HFFc6 (cell line): ENCODE data around the gene VARS1. TPM values are rescaled to one million over a fixed set of nuclear protein-coding genes. Genes with fewer than 3 reads are reported as not detected.
"Not testable (repeated sequence)": the region's sequence is repeated elsewhere in the genome, so short reads cannot be mapped to it uniquely, and the experiment has no call there.

Source experiments
- DNase-seq: peaks from one replicate; pipeline ENCODE4 v3.0.0-alpha.2; 2018
- H3K27ac Mint-ChIP-seq: 2 replicates; pipeline ENCODE4 v1.8.0; 2020; ENCODE audit warnings: mild to moderate bottlenecking, mixed read lengths
- H3K27me3 Mint-ChIP-seq: 2 replicates; pipeline ENCODE4 v1.8.0; 2021; ENCODE audit warnings: mild to moderate bottlenecking, moderate library complexity, mixed read lengths; ENCODE audit not compliant: insufficient read depth
- H3K36me3 Mint-ChIP-seq: 2 replicates; pipeline ENCODE4 v1.8.0; 2021; ENCODE audit warnings: low read depth, mixed read lengths
- H3K4me1 Mint-ChIP-seq: 2 replicates; pipeline ENCODE4 v1.8.0; 2020; ENCODE audit warnings: low read depth, mixed read lengths
- H3K4me3 Mint-ChIP-seq: 2 replicates; pipeline ENCODE4 v1.8.0; 2020; ENCODE audit warnings: mild to moderate bottlenecking, moderate library complexity, mixed read lengths
- H3K9me3 Mint-ChIP-seq: 2 replicates; pipeline ENCODE4 v1.8.0; 2020; ENCODE audit warnings: mild to moderate bottlenecking, mixed read lengths
- total RNA-seq, 6 experiments: library from RNA; stranded (reverse); fragmentation: NEBNext Ultra II Directional; extraction: Animal tissue kit (Norgen Biotek cat#: 25700); gene quantifications; 2 replicates in 1 of 6; 3 replicates in 5 of 6; pipeline ENCODE4 v1.2.3, GENCODE V29; 2021
- TF ChIP-seq, protein P1 (sequence below): fragments of 200-600 bp; sonication (generic); IDR thresholded peaks from 2 replicates; pipeline ENCODE4 v1.5.0; 2021; ENCODE audit warnings: antibody characterized with exemption, mild to moderate bottlenecking

The VARS1 gene
- total RNA-seq, 6 experiments from 2014 or later = 117 to 144 (median 127) TPM

DNA sequence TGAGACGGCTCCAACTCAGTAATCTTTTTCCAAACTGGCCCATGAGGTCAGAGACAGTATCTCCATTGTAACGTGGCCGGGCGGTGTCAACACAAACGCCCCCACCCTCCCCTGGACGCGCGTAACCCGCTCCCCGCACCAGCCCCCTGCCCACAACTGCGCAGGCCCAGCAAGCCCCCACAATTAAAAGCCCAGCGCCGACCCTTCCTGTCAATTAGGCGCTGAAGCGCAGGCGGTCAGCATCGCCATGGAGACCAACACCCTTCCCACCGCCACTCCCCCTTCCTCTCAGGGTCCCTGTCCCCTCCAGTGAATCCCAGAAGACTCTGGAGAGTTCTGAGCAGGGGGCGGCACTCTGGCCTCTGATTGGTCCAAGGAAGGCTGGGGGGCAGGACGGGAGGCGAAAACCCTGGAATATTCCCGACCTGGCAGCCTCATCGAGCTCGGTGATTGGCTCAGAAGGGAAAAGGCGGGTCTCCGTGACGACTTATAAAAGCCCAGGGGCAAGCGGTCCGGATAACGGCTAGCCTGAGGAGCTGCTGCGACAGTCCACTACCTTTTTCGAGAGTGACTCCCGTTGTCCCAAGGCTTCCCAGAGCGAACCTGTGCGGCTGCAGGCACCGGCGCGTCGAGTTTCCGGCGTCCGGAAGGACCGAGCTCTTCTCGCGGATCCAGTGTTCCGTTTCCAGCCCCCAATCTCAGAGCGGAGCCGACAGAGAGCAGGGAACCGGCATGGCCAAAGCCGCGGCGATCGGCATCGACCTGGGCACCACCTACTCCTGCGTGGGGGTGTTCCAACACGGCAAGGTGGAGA, 19.7 kb upstream of the VARS1 start, which contains the start of the genes HSPA1A and HSPA1L:
Gene HSPA1A (plus strand): TSS at position 519 of the 814 bp plus-strand sequence. CDS start 214 bp downstream, at position 733.
Gene HSPA1L (minus strand): TSS at position 259 of the 814 bp plus-strand sequence. CDS start 3,311 bp downstream, outside the sequence.
- Mint-ChIP-seq H3K4me1 (peaks cover 43% of the 10 kb centered on the region), H3K36me3 (peaks cover 18% of the 10 kb centered on the region)
- TF ChIP-seq, protein P1, sequence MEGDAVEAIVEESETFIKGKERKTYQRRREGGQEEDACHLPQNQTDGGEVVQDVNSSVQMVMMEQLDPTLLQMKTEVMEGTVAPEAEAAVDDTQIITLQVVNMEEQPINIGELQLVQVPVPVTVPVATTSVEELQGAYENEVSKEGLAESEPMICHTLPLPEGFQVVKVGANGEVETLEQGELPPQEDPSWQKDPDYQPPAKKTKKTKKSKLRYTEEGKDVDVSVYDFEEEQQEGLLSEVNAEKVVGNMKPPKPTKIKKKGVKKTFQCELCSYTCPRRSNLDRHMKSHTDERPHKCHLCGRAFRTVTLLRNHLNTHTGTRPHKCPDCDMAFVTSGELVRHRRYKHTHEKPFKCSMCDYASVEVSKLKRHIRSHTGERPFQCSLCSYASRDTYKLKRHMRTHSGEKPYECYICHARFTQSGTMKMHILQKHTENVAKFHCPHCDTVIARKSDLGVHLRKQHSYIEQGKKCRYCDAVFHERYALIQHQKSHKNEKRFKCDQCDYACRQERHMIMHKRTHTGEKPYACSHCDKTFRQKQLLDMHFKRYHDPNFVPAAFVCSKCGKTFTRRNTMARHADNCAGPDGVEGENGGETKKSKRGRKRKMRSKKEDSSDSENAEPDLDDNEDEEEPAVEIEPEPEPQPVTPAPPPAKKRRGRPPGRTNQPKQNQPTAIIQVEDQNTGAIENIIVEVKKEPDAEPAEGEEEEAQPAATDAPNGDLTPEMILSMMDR = no peak

DNA sequence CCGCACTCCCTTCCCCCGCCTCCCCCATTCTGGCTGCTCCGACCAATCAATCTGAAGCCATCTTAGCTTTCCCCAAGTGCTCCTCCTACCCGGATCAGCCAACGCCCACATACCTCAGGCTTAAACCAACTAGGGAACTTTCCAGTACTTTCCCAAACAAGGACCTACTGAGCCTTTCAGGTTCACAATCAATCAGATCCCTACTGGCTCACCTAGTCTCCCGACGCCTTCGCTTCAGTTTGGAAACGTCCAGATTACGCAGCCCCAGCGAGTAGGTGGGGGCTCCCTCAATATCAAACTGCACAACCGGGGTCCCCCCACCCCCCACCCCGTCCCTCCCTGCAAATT, 19.1 kb upstream of the VARS1 start:
- H3K9me3 Mint-ChIP-seq = peaks cover 11% of the 10 kb centered on the region
- H3K27ac Mint-ChIP-seq = peak overlapping the region; percentile 99
- DNase-seq = peak; percentile 98
- TF ChIP-seq, protein P1 = no peak
- H3K36me3 Mint-ChIP-seq = peaks cover 18% of the 10 kb centered on the region
- peaks cover 8% of the 10 kb centered on the region for H3K27me3 Mint-ChIP-seq
- peaks cover 38% of the 10 kb centered on the region for H3K4me1 Mint-ChIP-seq
- peak overlapping the region; percentile 94 for H3K4me3 Mint-ChIP-seq

More for the DNA sequence above, 19.7 kb upstream of the VARS1 start, which contains the start of the genes HSPA1A and HSPA1L:
- Mint-ChIP-seq H3K9me3 (peaks cover 11% of the 10 kb centered on the region), H3K27me3 (peaks cover 8% of the 10 kb centered on the region), H3K4me3 (peak within 1 kb of the TSS; percentile 94), H3K27ac (peak within 1 kb of the TSS; percentile 99)
- peak; percentile 97 for DNase-seq

DNA sequence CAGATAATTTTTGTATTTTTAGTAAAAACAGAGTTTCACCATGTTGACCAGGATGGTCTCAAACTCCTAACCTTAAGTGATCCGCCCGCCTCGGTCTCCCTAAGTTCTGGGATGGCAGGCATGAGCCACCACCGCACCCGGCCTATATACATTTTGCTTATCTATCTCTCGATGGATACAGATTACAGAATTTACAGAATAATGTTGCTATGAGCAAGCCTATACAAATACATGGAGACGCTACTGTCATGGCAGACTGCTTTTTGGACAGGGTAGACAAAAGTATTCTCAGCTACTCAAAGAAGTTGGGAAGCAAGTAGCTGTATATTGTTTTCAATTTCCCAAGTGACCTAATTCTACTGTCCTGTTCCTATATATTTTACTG, 17.9 kb upstream of the VARS1 start:
- peaks cover 31% of the 10 kb centered on the region for H3K4me1 Mint-ChIP-seq
- peaks cover 8% of the 10 kb centered on the region for H3K27me3 Mint-ChIP-seq
- peak overlapping the region; percentile 99 for H3K27ac Mint-ChIP-seq
- DNase-seq = no peak
- peak overlapping the region; percentile 84 for H3K4me3 Mint-ChIP-seq
- peaks cover 13% of the 10 kb centered on the region for H3K36me3 Mint-ChIP-seq
- TF ChIP-seq, protein P1 = no peak
- H3K9me3 Mint-ChIP-seq = peaks cover 11% of the 10 kb centered on the region

DNA sequence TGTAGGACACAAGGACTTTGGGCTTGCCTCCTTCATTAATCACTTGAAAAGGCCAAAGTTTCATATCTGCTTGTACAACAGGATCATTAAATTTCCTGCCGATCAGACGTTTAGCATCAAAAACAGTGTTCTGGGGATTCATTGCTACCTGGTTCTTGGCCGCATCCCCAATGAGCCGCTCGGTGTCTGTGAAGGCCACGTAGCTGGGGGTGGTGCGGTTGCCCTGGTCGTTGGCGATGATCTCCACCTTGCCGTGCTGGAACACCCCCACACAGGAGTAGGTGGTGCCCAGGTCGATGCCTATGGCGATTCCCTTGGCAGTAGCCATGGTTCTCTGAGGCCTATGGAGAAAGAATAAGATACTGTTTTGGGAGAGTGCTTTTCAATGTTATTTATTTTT, 16.1 kb upstream of the VARS1 start:
- Mint-ChIP-seq H3K9me3 (peaks cover 4% of the 10 kb centered on the region; the same call in 1 of the 2 replicates), H3K27me3 (peaks cover 8% of the 10 kb centered on the region), H3K27ac (no peak overlapping the region), H3K36me3 (peaks cover 4% of the 10 kb centered on the region), H3K4me1 (peaks cover 25% of the 10 kb centered on the region), H3K4me3 (no peak overlapping the region)
- TF ChIP-seq, protein P1 = no peak
- DNase-seq = no peak

DNA sequence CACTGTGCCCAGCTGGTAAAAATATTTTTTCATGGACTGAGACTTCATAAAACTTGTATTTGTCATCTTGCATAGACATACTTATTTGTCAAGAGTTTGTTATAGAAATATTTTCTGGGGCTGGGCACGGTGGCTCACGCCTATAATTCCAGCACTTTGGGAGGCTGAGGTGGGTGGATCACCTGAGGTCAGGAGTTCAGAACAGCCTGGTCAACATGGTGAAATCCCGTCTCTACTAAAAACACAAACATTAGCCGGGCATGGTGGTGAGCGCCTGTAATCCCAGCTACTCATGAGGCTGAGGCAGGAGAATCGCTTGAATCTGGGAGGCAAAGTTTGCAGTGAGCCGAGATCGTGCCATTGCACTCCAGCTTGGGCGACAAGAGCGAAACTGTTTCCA, 13.0 kb upstream of the VARS1 start:
- H3K4me3 Mint-ChIP-seq, H3K36me3 Mint-ChIP-seq, H3K9me3 Mint-ChIP-seq, H3K27ac Mint-ChIP-seq, DNase-seq, H3K27me3 Mint-ChIP-seq: not testable (repeated sequence)
- H3K4me1 Mint-ChIP-seq = peaks cover 21% of the 10 kb centered on the region
